HuH-7 (cell line): Measurements from ENCODE around the gene TNNC1.

Experiments used
- DNase-seq: peaks from one replicate; pipeline ENCODE4 v3.0.0; 2011; ENCODE audit warnings: low spot score

TNNC1 gene

GRCh38 chr3:52453496-52454249 lies at the start of gene TNNC1:
TNNC1 (minus strand) TSS chr3:52454041; CDS start chr3:52454015, 26 bp downstream.
- no peak for DNase-seq

DNA sequence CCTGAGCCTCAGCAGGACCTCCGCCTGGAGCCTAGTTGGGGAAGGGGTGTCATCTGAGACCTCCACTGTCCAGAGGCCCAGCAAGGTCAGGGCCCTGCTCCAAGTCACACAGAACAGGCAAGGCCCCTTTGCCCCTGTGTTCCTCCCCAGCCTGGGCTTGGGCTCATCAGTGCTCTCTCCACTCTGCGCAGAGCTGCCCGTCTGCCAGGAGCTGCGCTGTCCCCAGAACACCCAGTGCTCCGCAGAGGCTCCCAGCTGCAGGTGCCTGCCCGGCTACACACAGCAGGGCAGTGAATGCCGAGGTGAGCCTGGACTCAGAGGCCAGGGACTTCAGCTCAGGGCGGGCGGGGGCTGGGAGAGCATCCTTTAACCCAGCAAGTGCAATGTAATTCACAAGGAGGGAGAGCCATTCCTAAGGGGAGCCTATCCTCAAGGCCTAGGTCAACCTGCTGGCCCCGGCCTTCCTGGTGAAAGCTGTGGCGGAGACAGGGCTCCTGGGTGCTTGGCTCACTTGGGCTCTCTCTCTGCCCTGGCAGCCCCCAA lies 49.0 kb upstream of the TNNC1 start:
- no peak for DNase-seq

DNA sequence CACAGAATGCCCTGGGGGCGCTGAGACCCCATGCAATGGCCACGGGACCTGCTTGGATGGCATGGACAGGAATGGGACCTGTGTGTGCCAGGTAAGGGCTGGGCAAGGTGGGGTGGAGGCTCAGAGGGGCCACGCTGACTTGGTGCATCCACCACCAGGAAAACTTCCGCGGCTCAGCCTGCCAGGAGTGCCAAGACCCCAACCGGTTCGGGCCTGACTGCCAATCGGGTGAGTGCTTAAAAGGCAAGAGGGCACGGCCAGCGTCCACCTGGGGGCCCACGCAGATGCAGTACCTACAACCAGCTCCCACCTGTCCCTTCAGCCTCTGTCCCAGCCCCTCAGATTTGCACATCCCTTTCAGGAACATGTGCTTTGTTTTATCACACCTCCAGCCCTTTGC lies 48.2 kb upstream of the TNNC1 start:
- no peak for DNase-seq

DNA sequence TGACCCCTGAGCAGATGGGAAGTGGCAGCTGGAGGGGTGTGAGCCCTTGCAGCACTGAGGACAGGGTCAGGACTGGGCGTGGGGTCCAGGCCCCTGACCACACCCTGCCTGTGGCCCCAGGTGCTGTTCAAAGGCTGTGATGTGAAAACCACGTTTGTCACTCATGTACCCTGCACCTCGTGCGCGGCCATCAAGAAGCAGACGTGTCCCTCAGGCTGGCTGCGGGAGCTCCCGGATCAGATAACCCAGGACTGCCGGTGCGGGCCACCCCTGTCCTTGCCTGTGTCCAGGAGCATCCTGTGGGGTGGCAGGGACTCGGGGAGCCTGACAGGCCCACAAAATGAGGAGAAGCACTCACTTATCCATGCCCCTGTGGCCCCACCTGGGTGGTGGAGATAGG lies 47.2 kb upstream of the TNNC1 start:
- no peak for DNase-seq

- no peak for DNase-seq
Measured at GRCh38 chr3:52498137-52499054, 44.6 kb upstream of the TNNC1 start.

DNA sequence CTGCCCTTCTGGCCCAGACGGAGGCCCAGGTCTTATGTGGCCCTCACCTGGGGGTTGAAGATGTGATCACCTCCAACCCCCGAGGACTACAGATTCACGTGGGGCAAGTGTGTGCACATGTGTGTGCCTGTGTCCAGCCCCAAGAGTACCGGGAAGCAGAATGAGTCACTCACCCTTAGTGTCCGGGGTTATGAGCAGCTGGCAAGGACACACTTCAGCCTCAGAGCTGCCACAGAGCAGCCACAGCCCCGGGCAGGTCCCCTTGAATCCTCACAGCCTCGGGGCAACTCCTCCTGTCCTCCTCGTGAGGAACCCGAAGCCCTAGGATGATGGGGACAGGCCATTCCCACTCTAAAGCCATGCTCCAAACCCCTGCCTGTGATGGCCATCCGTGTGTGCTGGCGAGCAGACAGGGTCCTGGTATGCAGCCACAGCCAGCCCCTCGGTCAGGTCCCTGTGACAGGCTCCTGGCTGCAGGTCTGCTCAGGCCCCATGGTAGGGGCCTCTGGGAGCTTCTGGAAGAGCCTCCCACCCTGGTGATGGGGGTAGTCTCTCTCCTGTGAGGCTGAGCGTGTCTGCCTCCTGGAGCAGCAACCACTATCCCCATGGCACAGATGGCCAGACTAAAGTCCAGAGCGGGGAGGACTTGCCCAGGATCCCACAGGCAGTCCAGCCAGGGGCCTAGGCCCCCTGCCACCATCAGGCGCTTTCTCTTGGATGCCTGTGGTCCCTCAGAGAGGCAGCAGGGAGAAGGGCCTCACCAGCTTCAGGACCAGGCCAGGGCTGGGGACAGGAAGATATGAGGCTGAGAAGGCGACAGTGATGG lies 42.1 kb upstream of the TNNC1 start:
- DNase-seq, result no peak

DNA sequence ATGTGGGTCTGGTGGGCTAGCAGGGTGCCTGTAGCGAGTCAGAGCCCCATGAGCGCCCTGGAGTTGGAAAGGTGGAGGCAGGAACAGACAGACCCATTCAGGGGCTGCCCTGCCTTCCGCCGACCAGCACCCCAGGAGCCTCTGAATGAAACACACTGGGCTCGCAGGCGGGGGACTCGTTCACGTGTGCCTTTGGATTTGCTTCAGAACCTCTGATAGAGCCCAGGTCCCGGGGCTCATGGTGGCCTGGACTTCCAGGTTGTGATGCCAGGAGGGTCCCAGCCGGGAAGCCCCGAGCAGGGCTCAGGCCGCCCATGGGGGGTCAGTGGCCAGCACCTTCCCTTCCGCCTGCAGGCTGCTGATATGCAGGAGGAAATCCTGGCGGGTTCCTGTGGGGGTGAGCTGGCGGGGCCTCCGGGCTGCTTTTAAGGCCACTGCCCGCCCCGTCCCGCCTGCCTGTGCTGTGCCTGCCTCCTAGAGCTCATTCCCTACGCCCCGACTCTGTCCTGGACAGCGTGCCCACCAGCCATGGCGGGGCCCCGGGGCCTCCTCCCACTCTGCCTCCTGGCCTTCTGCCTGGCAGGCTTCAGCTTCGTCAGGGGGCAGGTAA lies 41.1 kb upstream of the TNNC1 start, which contains the start of gene STAB1:
Gene STAB1 (plus strand): TSS at position 453 of the 610 bp plus-strand sequence. CDS start 76 bp downstream, at position 529.
- DNase-seq, result no peak

DNA sequence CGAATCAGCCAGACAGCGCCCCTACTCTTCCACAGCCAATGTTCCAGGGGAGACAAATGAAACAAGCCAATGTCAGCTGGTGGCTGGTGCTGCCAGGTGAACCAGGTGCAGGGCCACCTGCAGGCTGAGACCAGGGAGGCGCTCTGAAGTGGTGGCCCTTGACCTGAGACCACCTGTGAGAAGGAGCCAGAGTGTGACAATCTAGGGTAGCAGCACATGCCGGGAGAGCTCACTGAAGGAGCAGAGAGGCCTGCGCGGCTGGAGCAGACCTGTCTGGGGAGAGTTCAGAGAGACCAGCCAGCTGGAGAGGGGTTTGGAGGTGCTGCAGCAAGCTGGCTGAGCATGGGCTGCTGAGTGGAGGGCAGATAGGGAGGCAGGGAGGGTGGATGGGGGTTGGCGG lies 40.6 kb upstream of the TNNC1 start:
- DNase-seq, result no peak

DNA sequence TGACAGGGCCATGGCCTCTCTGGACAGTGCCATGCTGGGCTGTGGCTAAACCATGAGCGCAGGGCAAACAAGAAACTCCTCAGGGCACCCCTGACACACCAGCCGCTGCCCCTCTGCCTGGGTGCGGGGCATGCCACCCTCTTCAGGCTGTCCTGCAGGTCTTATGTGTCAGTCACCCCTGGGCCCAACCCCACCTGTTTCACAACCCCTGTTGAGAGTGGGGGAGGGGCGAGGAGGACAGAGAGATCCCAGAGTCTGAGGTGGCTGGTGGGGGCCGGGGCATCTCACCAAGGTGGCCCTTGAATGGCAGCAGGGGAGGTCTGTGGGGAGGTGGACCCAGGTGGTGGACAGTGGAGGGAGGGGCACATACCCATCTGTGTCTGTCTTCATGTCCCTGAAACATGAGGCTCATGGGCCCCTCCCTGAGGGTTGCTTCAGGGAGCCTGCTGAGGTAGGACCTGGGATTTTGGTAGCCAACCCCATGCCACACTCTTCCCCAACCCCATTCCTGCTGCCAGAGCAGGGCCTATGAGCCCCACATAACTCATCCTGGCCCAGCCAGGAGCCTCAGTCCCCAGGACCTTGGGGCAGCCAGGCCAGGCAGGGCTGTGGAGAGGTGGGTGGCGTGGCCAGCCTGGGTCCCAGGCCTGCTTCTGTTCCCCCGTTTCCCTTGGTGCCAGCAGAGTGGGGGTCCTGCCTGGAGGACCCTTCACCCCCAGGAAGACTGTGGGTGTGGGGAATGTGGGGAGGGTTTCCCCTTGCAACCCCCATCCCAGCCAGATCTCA lies 39.6 kb upstream of the TNNC1 start:
- DNase-seq, result no peak

- no peak for DNase-seq
Measured at GRCh38 chr3:52492059-52492458, 38.2 kb upstream of the TNNC1 start.

GRCh38 chr3:52490939-52491526 lies 37.2 kb upstream of the TNNC1 start:
- no peak for DNase-seq

GRCh38 chr3:52490035-52490938 lies 36.4 kb upstream of the TNNC1 start:
- no peak for DNase-seq

GRCh38 chr3:52489453-52489852 lies 35.6 kb upstream of the TNNC1 start:
- DNase-seq, result no peak

DNA sequence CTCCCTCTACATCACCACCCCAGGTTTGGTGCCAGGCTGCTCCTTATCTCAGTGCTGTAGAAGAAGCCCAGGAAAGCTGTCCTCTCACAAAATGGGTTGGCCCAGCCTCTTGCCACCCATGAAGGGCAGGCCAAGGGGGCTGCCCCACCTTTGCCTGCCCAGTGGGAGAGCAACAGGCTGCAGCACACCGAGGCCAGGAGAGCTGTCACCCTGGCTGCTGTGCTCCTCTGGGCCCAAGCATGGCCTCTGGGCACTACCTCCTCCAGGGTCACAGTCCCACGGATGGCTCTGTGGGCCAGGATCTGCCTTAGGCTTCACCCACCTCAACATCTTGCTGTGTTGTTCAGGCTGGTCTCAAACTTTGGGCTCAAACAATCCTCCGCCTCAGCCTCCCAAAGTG lies 34.9 kb upstream of the TNNC1 start:
- no peak for DNase-seq

- DNase-seq, result no peak
Measured at GRCh38 chr3:52487788-52488691, 34.2 kb upstream of the TNNC1 start.

DNA sequence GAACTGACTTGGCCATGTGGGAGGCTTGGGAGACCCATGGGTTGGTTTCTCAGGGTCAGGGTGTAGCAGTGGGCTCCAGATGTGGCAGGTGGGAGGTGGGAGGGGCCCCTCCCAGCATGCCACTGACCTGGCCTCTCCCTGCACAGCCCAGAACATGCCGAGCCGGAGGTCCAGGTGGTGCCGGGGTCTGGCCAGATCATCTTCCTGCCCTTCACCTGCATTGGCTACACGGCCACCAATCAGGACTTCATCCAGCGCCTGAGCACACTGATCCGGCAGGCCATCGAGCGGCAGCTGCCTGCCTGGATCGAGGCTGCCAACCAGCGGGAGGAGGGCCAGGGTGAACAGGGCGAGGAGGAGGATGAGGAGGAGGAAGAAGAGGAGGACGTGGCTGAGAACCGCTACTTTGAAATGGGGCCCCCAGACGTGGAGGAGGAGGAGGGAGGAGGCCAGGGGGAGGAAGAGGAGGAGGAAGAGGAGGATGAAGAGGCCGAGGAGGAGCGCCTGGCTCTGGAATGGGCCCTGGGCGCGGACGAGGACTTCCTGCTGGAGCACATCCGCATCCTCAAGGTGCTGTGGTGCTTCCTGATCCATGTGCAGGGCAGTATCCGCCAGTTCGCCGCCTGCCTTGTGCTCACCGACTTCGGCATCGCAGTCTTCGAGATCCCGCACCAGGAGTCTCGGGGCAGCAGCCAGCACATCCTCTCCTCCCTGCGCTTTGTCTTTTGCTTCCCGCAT lies 33.4 kb upstream of the TNNC1 start:
- DNase-seq, result no peak

DNA sequence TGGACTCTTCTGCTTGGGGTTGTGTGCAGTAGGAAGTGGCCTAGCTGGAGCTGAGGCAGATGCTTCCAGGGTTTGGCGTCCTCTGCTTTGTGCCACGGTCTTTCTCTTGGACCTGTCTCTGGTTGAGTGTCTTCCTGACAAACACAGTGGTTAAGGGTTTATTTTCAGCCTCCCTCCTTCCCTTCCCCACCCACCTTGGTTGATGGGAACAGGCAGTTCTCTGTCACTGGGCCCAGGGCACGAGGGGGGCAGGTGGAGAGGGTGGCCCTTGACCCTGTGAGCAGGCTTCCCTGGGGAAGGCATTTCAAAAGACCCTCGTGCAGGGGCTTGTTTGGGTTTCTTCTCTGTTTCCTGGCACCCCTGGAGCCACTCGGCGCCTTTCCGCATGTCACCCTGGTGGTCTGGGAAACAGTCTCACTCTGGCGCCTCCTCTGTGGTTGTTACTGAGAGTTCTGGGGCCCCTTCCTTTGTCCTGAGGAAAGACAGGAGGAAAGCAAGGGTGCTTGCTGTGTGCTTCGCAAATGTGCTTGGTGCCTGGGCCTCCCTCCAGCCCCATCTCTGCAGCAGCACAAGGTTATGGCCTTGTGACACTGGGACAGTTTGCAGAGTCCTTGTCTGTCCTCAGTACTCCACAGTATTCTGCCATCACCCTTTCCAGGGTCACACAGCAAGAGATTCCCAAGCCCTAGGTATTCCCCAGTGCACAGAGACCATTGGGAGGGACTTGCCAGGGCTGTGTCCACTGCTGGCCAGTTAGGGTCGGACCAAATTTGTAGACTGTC lies 31.0 kb upstream of the TNNC1 start:
- DNase-seq, result no peak
